GM12872 (cell line): ENCODE measurements around the gene NEK10.

Source experiments
- CTCF ChIP-seq: IDR thresholded peaks from 3 replicates; pipeline ENCODE4 v1.5.1; 2011; ENCODE audit warnings: low read depth, mild to moderate bottlenecking, low read length, moderate library complexity; ENCODE audit not compliant: insufficient read depth

Gene NEK10

GRCh38 chr3:27310688-27311087, 58.5 kb downstream of the NEK10 start:
- no peak for TF ChIP-seq CTCF

GRCh38 chr3:27307566-27307965, 61.6 kb downstream of the NEK10 start:
- TF ChIP-seq CTCF, result no peak

- TF ChIP-seq CTCF, result no peak
Observed at GRCh38 chr3:27302891-27303290, 66.3 kb downstream of the NEK10 start.

GRCh38 chr3:27293939-27294338, 75.2 kb downstream of the NEK10 start:
- no peak for TF ChIP-seq CTCF

- no peak for TF ChIP-seq CTCF
Observed at GRCh38 chr3:27290760-27291159, 78.4 kb downstream of the NEK10 start.

GRCh38 chr3:27289769-27290413, 79.3 kb downstream of the NEK10 start:
- TF ChIP-seq CTCF, result no peak

- no peak for TF ChIP-seq CTCF
Observed at GRCh38 chr3:27287052-27287451, 82.1 kb downstream of the NEK10 start.
